ENCODE measurements around the gene CGNL1.

The CGNL1 gene

DNA sequence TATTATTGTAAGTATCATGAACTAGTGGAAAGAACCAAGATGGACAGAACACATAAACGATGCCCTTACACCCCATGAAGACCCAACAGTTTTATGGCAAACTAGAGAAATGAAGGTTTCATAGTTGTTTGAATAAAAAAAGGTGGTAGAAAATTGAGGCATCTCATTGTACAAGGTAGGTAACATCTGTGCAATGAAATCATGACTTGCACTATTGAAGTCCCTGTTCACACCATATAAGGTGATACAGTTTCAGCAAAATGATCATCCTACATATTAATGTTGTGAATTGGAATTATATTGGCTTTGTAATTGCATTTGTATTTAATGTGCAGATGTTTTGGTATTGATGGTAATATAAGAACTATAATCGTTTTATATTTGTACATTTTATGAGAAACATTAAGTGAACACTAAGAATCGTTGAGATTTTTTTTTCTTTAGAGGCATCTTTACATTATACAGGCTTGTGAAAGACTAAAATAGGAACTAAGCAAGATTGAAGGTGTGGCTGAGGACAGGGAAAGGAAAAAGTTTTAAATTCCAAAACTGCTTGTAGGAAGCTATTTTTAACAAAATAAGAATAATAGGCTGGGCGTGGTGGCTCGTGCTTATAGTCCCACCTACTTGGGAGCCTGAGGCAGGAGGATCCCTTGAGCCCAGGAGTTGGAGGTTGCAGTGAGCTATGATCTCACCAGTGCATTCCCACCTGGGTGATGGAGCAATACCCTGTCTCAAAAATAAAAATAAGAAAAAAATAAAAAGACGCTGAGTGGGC lies 48.5 kb downstream of the CGNL1 start:
- no peak for DNase-seq (ENCODE audit: low spot score)

- no peak for DNase-seq (ENCODE audit: low spot score)
Measured at GRCh38 chr15:57425842-57426241, 49.5 kb downstream of the CGNL1 start.

DNA sequence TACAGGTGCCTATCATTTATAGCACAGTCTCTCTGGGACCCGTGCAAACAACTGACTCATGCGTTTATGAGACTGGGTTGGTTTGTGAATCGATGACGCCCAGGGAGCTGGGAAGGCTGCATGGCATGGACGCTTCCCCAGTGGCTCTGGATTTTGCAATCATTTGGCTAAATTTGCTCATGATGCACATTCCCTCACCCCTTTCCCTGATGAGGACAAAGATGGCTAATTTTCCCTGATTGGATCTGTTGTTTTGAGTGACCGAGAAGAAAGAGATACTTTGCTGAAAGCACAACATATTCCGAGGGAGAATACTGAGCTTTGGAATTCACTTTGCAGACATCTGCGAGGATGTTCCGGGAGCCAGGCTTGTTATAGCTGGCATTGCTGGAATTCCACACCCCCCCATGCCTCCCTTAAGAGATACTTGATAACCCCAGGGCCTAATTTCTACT lies 51.1 kb downstream of the CGNL1 start:
- no peak for DNase-seq (ENCODE audit: low spot score)

DNA sequence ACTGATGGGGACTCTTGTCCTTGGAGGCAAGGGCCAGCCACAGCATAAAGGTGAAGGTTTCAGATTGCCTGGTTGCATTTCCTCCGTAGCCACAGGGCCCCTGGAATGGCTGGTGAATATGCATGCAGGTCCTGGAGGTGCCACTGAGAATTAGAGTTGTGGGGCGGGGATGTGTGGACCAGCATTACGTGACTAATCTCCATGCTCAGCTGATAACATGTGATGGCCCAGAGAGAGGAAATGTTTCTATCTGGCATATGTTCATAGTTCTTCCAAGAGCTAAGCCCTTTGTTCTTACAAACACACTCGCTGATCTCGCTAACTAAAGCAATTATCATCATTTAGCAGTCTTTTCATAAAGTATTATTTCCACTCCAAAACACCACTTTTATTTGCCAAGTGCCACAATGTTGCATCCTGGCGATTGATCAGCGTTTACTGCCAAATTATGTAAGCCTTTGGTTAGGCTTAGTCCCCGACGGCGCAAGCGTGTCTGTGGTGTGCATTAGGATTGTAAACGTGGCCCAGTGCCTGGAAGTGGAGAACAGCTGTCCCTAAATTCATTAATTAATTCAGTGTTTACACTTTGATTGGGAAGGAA lies 55.9 kb downstream of the CGNL1 start:
- DNase-seq (ENCODE audit: low spot score): no peak

- DNase-seq (ENCODE audit: low spot score): no peak
Measured at GRCh38 chr15:57436166-57436565, 59.9 kb downstream of the CGNL1 start.

GRCh38 chr15:57436961-57437360 lies 60.7 kb downstream of the CGNL1 start:
- no peak for DNase-seq (ENCODE audit: low spot score)

GRCh38 chr15:57437564-57437963 lies 61.3 kb downstream of the CGNL1 start:
- no peak for DNase-seq (ENCODE audit: low spot score)

DNA sequence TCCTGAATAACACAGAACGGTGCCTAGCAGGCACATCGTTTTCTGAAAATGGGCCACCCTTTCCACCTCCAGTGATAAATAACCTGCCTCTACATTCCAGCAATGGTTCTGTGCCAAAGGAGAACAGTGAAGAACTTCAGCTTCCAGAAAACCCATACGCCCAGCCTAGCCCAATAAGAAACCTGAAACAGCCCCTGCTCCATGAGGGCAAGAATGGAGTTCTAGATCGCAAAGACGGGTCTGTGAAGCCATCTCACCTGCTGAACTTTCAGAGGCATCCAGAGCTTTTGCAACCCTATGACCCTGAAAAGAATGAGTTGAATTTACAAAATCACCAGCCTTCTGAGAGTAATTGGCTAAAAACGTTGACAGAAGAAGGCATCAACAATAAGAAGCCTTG lies 61.9 kb downstream of the CGNL1 start:
- no peak for DNase-seq (ENCODE audit: low spot score)

DNA sequence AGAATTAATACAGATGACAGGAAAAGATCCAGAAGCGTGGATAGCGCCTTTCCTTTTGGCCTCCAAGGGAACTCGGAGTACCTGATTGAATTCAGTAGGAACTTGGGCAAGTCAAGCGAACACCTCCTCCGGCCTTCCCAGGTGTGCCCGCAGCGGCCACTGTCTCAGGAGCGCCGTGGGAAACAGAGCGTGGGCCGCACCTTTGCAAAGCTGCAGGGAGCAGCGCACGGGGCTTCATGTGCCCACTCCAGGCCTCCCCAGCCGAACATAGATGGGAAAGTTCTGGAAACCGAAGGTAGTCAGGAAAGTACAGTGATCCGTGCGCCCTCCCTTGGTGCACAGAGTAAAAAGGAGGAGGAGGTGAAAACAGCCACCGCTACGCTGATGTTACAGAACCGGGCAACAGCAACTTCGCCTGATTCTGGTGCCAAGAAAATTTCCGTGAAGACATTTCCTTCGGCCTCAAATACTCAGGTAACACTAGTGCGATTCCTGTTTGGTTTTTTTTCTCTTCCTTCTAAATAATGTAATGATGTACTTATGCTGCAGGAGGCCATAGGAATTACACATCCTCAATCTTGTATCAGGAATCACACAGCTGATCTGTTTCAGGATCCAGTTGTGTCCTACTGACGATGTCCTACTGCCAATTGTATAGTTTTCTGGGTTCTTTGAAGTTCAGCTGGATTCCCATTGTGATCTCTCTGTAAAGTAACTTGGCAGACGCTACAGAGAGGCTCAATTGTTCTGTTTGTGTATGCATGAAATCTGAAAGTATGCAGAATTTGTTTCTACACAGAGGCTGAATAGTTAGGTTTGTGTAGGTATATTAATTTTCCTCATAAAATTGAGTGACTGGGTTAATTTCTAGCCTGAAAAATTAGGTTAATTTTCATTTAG lies 63.1 kb downstream of the CGNL1 start:
- no peak for DNase-seq (ENCODE audit: low spot score)

GRCh38 chr15:57440167-57440566 lies 63.9 kb downstream of the CGNL1 start:
- no peak for DNase-seq (ENCODE audit: low spot score)

- DNase-seq (ENCODE audit: low spot score): no peak
Measured at GRCh38 chr15:57440799-57441198, 64.5 kb downstream of the CGNL1 start.

- DNase-seq (ENCODE audit: low spot score): no peak
Measured at GRCh38 chr15:57442335-57442734, 66.0 kb downstream of the CGNL1 start.

DNA sequence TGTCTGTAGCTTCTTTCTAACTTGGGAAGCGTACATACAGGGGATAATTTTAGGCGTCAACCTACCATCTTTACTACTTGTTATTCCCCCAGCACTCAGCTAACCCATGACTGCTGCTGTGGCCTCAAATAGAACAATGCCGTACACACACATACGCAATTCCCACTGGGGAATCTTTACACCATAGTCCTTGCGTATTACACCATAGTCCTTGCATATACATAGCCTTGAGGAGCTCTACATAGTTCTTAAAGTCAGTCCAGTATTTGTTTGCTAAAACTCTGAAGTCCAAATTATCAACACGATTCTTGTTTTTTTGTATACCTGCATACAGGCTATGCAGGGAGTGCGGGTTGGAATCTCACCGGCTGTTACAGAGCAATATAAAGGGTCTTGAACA lies 67.2 kb downstream of the CGNL1 start:
- DNase-seq (ENCODE audit: low spot score): no peak

DNA sequence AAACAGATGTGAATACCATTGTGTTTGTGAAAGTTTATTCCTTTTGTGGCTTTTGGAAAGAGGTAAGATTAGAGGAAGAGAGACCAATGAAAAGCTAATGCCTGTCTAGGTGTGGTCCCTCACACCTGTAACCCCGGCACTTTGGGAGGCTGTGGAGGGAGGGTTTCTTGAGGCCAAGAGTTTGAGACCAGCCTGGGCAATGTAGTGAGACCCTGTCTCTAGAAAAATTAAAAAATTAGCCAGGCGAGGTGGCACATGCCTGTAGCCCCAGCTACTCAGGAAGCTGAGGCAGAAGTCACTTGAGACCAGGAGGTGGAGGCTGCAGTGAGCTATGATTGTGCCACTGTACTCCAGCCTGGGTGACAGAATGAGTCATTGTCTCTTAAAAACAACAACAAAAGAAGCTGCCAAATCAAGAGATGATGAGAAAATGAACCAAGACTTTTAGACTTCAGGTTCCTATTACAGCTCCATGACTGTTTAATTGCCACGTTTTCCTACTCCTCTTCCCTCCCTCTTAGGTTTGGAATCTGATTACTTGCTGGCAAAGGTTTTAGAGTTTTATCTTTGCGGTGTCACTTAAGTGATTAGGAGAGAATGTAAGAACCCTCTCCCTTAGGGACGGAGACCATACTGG lies 68.7 kb downstream of the CGNL1 start:
- DNase-seq (ENCODE audit: low spot score): no peak

GRCh38 chr15:57445872-57446271 lies 69.6 kb downstream of the CGNL1 start:
- no peak for DNase-seq (ENCODE audit: low spot score)

- no peak for DNase-seq (ENCODE audit: low spot score)
Measured at GRCh38 chr15:57446393-57446792, 70.1 kb downstream of the CGNL1 start.

DNA sequence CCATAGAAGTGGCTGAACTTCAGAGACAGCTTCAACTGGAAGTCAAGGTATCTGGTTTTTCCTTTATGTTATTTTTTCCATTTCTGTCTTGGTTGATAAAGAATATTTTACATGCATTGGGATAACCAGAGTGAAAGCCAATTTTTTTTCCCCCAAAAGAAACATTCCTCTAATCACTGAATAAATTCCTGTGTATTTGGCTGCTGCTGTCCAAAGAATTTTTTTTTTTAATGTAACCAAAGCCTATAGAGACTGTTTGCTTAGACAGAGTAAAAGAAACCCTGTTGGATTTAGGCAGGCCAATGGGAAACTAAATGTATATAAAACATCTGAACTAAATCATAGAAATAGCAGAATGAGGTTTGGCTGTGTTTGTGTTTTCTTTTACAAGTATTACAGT lies 75.2 kb downstream of the CGNL1 start:
- no peak for DNase-seq (ENCODE audit: low spot score)

DNA sequence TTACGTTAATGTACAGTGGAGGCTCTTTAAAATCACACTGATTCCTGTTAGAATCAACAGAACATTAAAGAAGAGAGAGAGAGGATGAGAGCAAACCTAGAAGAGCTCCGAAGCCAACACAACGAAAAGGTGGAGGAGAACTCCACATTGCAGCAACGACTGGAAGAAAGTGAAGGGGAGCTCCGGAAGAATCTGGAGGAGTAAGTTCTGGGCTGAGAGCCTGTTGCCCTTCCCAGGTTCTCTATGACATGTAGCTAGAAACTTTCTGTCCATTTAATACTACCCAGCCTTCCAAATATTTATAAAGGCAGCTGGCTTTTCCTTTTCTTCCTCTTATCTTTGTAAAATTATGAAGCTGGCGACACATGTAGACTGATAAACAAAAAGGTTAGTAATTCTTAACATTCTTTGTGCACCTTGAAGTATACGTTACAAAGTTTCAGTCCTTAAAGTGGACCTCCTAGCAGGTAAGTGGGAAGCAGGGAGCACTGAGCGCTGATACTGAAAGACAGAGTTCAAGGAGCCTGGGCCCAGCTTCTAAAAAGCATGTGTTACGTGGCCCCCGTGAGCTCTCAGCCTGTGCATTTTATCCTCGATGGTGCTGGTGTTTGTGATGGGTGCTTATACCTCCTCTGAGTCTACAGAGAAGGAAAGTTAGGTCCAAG lies 75.9 kb downstream of the CGNL1 start:
- DNase-seq (ENCODE audit: low spot score): no peak

DNA sequence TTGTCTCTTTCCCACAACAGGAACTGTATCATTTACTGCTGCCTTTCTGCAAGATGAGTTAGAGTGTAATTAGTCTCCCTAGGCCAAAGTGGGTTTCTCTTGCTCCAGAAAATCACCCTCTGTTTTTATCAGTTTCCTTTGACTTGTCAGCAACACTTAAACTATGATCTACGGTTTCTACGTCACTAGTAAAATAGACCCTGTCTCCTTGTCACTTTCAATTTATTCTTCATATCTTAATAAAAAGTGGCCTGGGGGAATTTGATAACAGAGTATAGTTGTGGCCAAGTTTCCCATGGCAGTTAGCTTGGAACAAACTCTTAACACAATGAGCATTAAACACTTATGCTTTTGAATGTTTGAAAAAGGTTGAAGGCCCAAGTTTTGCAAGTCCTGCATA lies 79.6 kb downstream of the CGNL1 start:
- no peak for DNase-seq (ENCODE audit: low spot score)

DNA sequence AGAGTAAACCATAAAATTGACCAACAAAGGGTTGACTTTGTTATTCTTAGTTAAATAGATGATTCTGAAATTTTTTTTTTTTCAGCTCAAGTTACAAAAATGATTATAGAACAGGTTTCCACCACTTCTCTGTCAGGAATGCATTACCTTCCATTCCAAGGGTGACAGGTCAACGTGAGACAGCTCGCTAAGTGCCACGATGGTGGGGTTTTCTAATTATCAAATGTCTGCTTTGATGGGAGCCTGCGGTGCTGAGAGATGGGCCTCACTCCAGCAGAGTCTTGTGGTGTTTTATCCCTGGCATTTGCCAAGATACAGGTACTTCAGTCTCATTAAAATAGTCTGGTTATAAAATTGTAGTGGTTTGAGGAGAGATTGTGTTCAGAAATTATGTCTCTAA lies 80.3 kb downstream of the CGNL1 start:
- DNase-seq (ENCODE audit: low spot score): no peak

GRCh38 chr15:57457726-57458125 lies 81.4 kb downstream of the CGNL1 start:
- DNase-seq (ENCODE audit: low spot score): no peak

DNA sequence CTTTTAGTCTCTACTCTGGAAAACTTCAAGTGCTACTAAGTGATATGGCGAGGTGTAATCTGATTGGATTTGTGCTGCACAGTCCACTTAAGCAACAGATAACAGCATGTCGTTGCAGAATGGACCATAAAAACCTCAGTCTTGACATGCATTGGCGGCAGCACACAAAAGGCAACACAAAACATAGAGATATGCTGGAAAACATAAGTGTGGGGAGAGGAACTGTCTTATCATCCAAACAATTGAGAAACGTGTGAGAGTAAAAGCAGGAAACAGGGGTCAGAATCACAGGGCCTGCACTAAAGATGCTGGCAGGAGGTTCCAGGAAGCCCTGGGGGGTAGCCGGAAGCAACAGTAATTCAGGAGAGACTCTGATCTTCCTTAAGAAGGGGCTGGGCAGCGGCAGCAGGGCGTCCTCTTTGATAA lies 82.1 kb downstream of the CGNL1 start:
- no peak for DNase-seq (ENCODE audit: low spot score)
